Measurements from ENCODE around the gene STRIT1.

GRCh38 chr3:155330370-155330769 is 36.9 kb upstream of the STRIT1 start:
- TF ChIP-seq TAF1 (IDR thresholded peaks at IDR 0.05; ENCODE audit: borderline replicate concordance, insufficient read depth, low read length) (no peak), REST (IDR thresholded peaks at IDR 0.05; ENCODE audit: insufficient read depth in 1 of 2, low read depth in 2 of 2, low read length in 2 of 2) (no peak), POLR2AphosphoS5 (IDR thresholded peaks at IDR 0.05; ENCODE audit: low read depth, low read length) (no peak)
